Fibroblast of the conjunctiva (primary cell): Measurements from ENCODE around the gene PAPLN.
"Not testable (repeated sequence)": the region's sequence is repeated elsewhere in the genome, so short reads cannot be mapped to it uniquely, and the experiment has no call there.

Experiments
- DNase-seq: peaks from one replicate; pipeline ENCODE4 v3.0.0-alpha.2; 2010; ENCODE audit warnings: low read depth

PAPLN gene, protein sequence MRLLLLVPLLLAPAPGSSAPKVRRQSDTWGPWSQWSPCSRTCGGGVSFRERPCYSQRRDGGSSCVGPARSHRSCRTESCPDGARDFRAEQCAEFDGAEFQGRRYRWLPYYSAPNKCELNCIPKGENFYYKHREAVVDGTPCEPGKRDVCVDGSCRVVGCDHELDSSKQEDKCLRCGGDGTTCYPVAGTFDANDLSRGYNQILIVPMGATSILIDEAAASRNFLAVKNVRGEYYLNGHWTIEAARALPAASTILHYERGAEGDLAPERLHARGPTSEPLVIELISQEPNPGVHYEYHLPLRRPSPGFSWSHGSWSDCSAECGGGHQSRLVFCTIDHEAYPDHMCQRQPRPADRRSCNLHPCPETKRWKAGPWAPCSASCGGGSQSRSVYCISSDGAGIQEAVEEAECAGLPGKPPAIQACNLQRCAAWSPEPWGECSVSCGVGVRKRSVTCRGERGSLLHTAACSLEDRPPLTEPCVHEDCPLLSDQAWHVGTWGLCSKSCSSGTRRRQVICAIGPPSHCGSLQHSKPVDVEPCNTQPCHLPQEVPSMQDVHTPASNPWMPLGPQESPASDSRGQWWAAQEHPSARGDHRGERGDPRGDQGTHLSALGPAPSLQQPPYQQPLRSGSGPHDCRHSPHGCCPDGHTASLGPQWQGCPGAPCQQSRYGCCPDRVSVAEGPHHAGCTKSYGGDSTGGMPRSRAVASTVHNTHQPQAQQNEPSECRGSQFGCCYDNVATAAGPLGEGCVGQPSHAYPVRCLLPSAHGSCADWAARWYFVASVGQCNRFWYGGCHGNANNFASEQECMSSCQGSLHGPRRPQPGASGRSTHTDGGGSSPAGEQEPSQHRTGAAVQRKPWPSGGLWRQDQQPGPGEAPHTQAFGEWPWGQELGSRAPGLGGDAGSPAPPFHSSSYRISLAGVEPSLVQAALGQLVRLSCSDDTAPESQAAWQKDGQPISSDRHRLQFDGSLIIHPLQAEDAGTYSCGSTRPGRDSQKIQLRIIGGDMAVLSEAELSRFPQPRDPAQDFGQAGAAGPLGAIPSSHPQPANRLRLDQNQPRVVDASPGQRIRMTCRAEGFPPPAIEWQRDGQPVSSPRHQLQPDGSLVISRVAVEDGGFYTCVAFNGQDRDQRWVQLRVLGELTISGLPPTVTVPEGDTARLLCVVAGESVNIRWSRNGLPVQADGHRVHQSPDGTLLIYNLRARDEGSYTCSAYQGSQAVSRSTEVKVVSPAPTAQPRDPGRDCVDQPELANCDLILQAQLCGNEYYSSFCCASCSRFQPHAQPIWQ

DNA sequence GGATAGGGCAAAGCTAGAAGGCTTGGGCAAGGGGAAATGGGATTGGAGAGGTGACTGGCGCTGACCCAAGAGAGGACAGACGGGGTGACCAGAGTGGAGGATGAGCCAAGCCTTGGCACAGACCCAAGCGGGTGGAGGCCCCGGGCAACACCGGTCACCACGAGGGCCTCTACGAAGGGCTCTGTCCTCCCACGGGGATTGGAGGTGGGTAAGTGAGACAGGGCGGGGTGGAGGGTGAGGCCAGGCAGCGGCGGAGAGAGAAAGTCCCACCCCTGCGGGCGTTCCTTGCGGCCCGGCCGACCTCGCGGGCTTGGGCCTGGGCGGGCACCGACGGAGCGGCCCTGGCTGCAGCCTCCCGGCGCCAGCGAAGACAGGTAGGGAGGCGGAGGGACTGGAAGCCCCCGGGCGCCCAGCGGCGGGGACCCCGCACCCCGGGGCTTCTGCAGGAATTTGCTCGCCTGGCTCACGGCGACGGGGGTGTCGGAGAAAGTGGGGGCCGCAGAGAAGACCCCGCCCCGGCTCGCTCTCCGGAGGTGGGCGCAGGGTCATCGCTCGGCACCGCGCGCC is at the start of gene PAPLN:
TSS of gene PAPLN (plus strand) at position 288 of the 567 bp plus-strand sequence. CDS start 2,273 bp downstream, outside the sequence.
- no peak for DNase-seq

DNA sequence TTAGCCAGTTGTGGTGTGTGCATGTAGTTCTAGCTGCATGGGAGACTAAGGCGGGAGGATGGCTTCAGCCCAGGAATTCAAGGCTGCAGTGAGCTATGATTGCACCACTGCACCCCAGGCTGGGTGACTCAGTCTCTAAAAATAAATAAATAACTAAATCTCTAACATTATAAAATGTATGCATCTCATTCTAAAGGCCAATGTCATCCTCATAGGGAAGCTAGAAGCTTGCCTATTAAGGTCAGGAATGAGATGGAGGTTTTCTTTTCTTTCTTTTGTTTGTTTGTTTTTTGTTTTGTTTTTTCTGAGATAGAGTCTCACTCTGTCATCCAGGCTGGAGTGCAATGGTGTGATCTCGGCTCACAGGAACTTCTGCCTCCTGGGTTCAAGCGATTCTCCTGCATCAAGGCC is 48.8 kb upstream of the PAPLN start:
- peak; percentile 49 for DNase-seq

DNA sequence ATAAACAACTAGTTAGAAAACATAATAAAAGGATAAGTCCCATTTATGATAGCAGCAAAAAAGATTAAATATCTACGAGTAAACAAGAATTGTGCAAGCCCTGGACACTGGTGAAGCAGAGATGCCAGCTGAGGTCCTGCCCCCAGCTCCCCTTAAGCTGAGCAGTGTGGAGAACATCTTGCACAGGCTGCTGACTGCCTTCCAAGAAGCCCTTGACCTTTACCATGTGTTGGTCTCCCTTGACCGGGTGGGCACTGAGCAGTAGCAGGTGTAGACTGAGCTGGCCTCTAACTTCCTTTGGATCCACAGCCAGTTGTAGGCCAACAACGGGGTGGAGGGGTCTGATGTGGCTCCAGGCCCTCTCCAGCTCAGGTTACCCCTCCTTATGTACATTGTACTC is 47.7 kb upstream of the PAPLN start:
- DNase-seq: no peak

DNA sequence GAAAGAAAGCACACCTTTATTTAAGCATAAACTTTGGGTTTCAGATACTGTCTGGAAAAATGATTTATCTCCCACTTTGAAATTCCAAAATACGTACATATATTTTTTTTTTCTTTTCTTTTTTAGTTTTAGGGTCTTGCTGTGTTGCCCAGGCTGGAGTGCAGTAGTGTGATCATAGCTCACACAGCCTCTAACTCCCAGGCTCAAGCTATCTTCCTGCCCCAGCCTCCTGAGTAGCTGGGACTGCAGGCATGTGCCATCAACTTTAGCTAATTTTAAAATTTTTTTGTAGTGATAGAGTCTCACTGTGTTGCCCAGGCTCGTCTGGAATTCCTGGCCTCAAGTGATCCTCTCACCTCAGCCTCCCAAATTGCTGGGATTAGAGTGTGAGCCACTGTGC is 45.9 kb upstream of the PAPLN start:
- DNase-seq: no peak

DNA sequence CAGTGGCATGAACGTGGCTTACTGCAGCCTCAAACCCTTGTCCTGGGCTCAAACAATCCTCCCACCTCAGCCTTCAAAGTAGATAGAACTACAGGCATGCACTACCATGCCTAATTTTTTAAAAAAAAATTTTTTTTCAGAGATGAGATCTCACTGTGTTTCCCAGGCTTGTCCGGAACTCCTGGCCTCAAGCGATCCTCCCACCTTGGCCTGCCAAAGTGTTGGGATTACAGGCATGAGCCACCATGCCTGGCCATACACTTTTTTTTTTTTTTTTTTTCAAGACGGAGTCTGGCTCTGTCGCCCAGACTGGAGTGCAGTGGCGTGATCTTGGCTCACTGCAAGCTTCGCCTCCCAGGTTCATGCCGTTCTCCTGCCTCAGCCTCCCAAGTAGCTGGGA is 43.0 kb upstream of the PAPLN start:
- not testable (repeated sequence) for DNase-seq

DNA sequence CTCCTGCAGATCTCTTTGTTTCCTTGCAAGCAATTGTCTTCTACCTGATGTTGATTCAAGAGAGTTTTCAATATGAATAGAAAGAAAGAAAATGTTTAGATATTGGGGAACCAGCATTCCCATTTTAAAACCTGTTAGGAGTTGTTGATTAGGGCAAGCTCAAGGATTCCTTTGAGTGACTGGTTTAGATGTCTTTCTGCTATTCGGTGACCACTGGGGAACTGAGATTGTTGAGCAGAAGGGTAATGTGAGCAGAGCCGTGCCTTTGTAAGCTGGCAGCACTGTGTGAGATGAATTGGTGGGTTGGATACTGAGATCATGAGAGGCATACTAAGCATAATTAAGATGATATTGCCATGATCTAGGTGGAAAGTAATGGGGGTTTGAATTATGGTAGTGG is 39.1 kb upstream of the PAPLN start:
- DNase-seq: no peak

DNA sequence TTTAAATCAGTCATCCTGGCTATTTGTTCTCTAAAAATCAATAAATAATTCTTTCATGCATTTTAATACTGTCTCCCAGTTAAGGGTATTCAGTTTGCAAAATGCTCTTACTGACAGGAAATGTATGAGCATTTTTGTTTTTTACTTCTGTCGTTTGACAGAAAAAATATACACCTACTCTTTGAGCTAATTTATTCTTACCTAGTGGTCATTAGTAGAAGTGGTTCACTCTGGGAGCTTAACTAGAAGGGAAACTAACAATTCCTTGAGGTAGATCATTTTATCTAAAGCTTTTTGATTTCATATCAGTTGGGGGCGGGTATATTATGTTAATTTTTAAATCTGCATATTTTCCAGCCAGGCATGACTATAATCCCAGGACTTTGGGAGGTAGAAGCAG is 33.8 kb upstream of the PAPLN start:
- no peak for DNase-seq

DNA sequence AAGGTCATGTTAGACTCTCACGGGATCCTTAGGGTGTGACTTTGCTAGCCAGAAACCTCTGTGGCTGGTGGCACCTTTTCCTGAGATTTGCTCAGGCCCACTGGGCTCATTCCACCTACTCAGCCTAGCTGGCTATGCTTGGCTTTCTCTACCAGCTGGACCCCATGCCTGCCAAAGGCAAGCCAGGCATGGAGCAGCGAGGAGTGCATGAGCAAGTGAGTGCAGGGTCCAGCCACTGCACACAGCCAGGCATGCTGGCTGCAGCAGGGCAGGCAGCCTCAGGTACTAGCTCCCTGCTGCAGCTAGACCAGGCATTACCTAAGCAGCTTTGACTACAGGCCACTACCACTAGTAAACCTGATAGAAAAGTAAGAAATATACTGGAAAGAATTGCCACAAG is 29.7 kb upstream of the PAPLN start:
- no peak for DNase-seq

DNA sequence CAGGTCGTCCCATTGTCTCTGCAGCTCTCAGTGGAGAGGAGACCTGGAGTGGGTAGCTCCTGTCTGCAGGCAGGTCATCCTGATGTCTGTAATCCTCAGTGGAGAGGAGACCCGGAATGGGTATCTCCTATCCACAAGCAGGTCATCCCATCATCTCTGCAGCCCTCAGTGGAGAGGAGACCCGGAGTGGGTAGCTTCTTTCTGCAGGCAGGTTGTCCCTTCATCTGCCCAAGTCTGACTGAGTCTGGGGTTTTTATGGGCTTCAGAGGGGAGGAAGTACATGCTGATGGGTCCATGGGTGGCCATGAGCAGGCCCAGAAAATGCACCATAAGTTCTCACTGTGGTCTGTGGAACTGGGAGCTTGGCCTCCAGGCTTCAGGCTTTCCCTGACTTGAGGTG is 28.9 kb upstream of the PAPLN start:
- DNase-seq: no peak

DNA sequence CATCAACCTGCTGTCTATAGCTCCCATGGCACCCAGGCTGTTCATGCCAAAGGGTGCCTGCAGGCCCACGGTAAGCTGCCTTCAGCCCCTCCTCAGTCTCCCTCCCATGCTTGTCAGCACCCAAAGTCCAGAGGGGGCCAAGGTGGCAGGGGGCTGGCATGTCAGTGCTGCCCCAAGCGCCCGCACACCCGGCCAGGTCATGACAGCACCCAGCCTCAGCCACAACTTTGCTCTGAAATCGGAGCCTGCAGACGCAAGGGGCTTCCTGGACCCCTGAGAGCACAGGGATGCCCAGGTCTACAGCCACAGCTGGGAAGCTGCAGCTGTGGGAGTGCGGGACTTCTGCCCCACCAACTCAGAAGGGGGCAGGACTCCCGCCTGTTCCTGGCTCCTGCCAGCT is 28.5 kb upstream of the PAPLN start:
- DNase-seq: no peak

DNA sequence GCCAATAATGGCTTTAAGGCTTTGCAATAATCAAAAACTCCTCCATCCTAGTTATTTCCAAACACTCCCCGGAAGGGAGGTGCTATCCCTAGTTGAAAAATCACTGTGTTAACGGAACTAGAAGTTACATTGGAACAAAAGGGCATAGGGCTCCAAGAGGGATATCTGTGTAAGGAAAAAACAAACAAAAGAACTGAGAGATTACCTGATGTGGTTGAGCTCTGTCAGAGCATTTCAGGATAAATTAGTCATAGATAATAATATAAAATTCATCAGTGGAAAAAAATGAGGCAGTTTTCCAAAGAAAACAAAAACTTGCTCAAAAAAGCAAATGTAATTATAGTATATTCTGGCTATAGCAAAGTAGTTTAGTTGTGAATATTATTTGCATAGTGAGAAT is 27.4 kb upstream of the PAPLN start:
- peak; percentile 17 for DNase-seq

DNA sequence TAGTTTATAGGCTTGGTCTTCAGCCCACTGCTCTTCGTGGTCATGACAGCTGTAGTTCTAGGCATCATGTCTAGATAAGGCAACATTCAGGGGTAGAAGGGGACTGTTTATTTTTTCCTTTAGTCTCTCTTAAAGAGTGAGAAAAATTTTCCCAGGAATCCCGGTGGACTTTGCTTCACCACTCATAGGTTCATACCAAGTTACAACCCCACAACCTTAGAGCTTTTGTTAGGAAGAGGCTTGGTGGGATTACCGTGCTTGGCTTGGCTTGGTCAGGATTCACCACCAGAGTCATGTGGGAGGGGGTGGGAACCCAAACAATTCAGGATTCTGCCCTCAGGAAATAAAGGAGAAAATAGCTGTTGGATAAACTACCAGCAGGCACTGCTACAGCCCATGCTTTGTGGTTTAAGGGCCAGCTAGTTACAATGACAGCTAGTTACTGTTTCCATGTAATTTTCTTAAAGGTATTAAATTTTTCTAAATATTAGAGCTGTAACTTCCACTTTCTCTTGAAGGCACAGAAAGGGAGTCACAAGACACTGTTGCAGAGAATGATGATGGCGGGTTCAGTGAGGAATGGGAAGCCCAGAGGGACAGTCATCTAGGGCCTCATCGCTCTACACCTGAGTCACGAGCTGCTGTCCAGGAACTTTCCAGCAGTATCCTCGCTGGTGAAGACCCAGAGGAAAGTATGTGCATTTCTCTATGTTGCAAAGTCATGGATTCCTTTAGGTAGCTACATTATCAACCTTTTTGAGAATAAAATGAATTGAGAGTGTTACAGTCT is 25.9 kb upstream of the PAPLN start:
- no peak for DNase-seq

DNA sequence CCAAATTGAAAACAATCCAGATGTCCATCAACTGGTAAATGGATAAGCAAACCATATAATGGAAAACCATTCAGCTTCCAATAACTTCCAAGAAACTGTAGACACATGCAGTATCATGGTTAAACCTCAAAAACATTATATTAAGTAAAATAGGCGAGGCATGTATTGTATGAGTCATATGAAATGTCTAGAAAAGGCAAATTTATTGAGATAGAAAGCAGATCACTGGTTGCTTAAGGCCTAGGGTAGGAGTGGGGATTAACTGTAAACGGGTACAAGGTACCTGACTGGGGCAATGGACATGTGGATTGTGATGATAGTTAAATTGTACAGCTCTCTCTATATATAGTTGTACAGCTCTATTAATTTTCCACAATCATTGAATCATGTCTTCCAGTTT is 21.3 kb upstream of the PAPLN start:
- no peak for DNase-seq

DNA sequence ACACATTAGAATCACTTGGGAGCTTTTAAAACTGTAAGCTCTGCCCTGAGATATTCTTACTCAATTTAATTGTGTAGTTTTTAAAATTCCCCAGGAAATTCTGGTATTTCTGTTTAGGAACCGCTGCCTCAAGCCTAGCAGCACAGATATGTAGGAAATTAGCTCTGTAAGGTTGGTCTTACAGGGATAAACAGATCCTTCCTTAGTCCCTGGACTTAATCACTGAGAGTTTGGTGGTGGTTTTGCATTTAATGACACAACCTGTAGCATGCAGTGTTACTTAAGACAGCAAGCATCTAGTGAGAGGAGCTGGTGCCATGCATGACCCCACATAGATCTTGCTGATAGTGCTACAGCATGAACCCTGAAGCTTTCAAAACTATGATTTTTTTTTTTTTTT is 19.9 kb upstream of the PAPLN start:
- DNase-seq: no peak

DNA sequence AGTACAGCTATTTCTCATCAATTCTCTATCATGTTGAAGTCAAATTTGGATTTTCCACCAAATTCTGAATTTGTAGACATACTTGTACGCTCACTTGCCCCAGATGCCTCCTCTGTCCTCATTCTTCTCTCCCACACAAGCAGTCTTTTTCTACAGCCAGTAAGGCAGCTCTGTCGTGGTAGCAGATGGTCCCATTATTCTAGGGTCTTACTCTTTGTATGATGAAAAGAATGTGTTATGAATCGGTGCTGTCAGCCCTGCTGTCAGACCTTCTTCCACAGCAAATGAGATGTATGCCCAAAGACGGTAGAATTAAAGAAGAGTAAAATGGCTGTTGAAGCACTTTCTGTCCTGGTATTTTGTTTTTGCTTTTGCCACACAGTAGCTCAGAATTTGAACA is 17.2 kb upstream of the PAPLN start:
- no peak for DNase-seq

DNA sequence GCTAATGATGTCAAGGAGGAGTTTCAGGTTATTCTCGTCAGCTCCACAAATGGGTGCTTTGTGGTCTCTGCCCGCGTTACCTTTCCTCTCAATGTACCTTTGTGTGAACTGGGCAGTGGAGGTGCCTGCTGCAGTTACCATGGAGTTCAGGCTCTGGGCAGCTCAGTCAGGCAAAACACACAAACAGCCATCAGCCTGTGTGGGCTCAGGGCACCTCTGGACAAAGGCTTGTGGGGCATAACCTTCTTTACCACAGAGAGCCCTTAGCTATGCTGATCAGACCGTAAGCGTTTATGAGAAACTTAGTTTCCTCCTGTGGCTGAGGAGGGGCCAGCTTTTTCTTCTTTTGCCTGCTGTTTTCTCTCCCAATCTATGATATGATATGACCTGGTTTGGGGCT is 16.7 kb upstream of the PAPLN start:
- no peak for DNase-seq

DNA sequence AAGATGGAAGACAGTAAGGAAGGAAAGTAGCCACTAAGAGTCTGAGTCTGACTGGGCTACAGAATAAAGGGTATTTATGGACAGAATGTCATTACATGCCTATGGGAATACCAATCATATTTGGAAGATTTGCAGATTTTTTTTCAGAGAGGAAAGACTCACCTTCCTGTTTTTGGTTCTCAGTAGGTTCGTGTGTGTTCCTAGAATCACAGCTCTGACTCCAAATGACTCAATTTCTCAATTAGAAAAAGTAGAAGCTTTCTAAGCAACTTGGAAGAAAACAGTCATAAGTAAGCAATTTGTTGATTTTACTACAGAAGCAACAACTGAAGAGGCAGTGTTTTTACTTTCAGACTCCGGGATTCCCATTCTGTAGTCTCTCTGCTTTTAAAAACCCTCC is 15.4 kb upstream of the PAPLN start:
- no peak for DNase-seq

DNA sequence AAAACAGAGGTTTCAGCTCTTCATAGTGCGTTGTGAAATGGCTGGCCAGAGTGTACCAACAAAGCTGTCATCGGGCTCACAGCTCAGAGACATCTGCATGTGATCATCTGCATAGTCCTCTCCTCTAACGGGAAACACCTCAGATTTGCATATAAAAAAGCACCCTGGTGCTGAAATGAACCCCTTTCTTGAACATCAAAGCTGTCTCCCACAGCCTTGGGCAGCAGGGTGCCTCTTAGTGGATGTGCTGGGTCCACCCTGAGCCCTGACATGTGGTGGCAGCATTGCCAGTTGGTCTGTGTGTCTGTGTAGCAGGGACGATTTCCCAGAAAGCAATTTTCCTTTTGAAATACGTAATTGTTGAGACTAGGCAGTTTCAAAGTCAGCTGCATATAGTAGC is 14.3 kb upstream of the PAPLN start:
- no peak for DNase-seq

DNA sequence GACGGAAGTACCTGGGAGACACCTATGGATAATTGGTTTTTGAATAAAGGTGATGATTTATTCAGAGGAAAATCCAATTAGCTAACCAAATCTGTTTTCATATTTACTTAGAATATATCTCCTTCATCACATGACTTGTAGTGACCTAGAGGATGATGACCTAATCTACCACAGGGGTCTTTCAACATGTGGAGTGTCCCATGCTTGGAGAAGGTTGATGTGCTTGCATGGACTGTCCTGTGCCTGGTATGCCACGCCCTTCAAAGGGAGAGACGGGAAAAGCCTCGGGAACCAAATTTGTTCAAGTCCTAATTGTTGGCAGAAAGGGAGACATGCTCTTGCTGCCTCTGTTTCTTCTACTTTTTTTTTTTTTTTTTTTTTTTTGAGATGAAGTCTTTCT is 11.8 kb upstream of the PAPLN start:
- DNase-seq: no peak

DNA sequence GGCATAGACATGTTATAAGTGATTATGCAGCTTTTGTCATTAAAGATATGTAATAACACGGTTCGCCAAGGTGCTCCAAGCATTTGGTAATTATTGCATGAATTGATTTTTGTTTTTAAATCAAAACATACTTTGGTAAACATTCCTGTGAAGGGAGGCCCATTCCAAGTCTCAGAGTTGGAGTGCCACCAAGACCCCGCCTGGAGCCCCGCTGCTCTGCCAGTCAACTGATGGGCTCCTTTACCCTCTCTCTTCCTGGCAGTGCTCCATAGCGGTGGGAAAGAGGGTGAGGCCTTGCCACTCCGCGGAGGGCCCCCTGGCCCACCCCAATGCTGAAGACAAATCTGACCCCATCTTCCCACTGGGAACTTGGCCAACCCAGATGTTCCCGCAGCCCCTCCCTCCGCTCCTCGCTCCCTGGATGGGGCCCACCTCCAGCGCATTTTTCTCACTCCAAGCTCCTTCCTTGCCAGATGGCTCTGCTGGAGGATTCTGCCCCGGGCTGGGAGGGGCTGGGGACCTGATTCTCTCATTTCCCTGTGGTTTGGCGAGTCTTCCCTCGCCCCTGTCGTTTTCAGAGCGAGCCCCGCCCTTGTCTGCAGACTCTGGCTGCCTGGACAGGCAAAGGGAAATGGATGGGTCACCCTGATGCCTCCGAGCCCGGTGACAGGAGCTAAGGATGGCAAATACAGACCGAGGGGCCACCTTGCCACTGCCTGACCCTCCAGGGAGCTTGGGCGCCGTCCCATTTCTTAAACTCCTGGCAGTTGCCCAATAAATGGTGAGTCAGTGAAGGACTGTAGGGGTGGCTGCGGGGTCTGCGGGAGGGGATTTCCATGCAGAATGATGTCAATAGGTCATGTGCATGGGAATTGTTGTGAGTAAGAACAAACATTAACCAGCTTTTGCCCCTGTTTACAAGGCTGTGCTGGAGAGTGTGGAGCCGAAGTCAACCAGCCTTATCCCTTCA is 9.2 kb upstream of the PAPLN start:
- peak; percentile 75 for DNase-seq
